NT2/D1 (cell line): Measurements from ENCODE around the gene FANCG.

Source experiments
- DNase-seq: peaks from one replicate; pipeline ENCODE4 v3.0.0-alpha.2; 2011; ENCODE audit warnings: low read depth, low spot score
- H3K27me3 ChIP-seq: 2 replicates; pipeline ENCODE4 v1.6.0; 2011; ENCODE audit warnings: mild to moderate bottlenecking; ENCODE audit not compliant: insufficient read length, insufficient read depth
- H3K36me3 ChIP-seq: 2 replicates; pipeline ENCODE4 v1.6.1; 2011; ENCODE audit warnings: mild to moderate bottlenecking, low read length, mixed read lengths; ENCODE audit not compliant: insufficient read depth, insufficient read length
- H3K4me1 ChIP-seq: 2 replicates; pipeline ENCODE4 v1.5.1; 2011; ENCODE audit not compliant: insufficient read depth, insufficient read length
- H3K4me3 ChIP-seq: 2 replicates; pipeline ENCODE4 v1.5.1; 2011; ENCODE audit warnings: low read depth; ENCODE audit not compliant: insufficient read length
- H3K9ac ChIP-seq: 2 replicates; pipeline ENCODE4 v1.6.0; 2011; ENCODE audit warnings: low read depth; ENCODE audit not compliant: insufficient read length
- H3K9me3 ChIP-seq: 2 replicates; pipeline ENCODE4 v1.5.1; 2011; ENCODE audit warnings: mild to moderate bottlenecking, low read length; ENCODE audit not compliant: insufficient read depth
- SUZ12 ChIP-seq: IDR thresholded peaks from 2 replicates; pipeline ENCODE4 v1.6.1; 2011; ENCODE audit not compliant: insufficient read length, insufficient read depth; ENCODE audit errors: extremely low read depth
- YY1 ChIP-seq: IDR thresholded peaks from 2 replicates; pipeline ENCODE4 v1.6.1; 2011; ENCODE audit not compliant: insufficient read length, insufficient read depth
- ZNF274 ChIP-seq: IDR thresholded peaks from 2 replicates; pipeline ENCODE4 v1.6.1; 2011; ENCODE audit warnings: mild to moderate bottlenecking, low read depth, low read length

The FANCG gene

DNA sequence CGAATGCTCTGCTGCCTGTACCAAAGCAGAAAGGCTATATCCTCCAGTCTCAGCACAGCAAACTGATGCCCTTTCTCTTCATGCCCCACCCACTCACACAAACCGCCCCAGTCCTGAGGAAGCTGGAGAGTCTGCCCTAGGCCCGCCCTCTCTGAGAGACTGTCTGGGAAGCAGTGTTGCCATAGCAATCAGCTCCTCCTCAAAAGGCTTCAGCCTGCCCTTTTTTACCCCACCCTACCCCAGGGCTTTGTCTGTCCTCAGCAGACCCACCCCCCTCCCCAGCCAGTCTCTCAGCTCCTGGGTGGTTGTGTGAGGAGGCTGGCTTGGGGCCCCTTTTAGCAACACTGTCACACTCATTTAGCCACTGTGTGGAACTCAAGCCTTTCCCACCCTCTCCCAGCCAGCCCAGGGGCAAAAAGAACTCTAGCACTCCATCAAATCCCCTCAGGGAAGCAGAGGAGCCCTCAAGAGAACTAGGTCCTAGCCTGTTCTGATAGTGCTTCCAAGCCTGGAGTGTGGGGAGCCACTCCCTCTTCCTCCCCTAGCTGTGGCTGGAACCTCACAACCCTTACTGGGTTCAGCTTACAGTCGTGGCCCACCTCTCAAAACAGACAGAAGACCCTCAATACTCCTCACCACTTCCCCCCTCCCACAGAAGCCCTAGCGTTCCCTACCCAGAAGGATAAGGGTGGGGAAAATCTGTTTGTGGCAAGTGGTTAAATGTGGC, 34.5 kb upstream of the FANCG start:
- Histone ChIP-seq H3K4me3 (peak overlapping the region; percentile 85), H3K36me3 (no peaks in the 10 kb centered on the region), H3K27me3 (no peaks in the 10 kb centered on the region), H3K9ac (peak overlapping the region; percentile 81), H3K4me1 (peaks cover 22% of the 10 kb centered on the region), H3K9me3 (no peaks in the 10 kb centered on the region)
- DNase-seq = peak; percentile 94
- TF ChIP-seq SUZ12 (no peak), ZNF274 (no peak), YY1 (no peak)

DNA sequence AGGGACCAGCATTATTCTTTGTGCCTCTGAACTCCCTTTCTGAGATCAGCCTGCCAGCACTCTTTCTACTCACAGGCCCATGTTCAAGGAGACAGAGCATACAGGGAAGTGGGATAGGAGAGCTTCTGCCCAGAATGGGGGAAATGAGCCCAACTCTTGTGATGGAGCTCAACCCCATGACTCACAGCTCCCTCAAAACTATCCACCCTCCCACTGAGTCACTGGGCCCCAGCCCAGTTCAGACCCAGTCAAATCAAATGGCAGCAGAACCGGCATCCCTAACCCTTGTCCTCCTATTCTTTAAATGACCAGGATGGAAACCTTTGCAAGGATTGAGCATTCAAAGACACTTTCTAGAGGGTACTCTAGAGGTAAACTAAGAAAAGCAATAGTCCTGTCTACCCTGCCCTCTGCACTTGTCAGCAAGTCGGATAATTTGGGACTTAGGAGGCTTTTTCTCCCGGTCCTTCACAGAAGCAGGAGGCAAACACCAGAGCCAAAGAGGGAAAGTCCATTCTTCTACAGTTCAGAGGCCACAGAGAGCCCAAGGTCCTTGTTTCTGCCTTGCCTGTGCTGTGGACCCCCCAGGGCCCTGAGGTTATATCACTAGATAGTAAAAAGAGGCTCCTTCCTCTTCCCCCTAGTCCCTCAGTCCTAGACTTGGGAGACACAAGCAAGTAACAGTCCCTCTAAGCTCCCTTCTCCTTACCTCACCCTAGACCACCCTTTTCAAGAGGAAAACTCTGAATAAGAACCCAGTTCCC, 32.7 kb upstream of the FANCG start:
- DNase-seq = no peak
- no peaks in the 10 kb centered on the region for H3K9me3 ChIP-seq
- no peak overlapping the region for H3K4me3 ChIP-seq
- H3K36me3 ChIP-seq = peaks cover 14% of the 10 kb centered on the region
- peaks cover 22% of the 10 kb centered on the region for H3K4me1 ChIP-seq
- no peaks in the 10 kb centered on the region for H3K27me3 ChIP-seq
- peak overlapping the region; percentile 36 for H3K9ac ChIP-seq
- no peak for TF ChIP-seq ZNF274
- no peak for TF ChIP-seq YY1
- no peak for TF ChIP-seq SUZ12

DNA sequence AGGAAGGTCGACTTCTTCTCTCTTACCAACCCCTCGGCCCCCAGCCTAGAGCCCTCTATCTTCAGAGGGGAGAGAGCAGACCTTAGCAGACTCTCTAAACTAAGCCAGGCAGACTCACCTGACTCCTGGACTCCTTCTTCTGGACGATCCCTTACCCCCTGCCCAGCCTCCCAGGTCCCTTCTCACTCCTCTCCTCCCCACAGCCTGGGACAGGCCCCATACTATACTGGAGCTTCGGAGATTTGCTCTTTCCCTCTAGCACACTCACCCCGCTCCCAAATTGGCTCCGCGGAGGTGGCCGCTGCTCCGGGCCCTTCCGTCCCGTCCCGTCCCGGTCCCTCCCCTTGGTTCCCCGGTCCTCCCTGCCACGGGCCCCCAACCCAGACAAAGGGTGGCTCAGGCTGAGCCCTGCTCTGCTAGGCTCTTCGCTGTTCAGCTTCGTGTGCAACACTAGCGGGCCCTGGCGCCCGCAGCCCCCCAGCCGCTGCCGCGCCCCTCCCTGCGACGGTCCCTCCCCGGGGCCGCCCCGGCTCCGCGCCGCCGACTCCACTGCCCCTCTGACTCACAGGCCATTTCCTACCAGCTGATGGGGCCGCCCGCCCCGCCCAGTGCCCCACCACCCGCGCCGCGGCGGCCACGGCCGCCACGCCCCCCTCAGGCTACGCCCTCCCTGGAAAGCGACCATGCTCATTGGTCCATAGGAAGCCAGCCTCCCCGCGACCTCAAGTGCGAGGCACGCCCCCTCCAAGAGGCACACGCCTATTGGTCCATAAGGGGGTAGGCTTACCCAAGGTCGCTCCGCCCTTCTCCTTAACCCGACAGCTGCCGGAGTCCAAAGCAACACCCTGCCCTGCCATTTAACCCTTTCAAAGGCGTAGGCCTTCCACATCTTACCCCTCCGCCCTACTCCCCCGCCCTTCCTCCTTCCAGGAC, 31.5 kb upstream of the FANCG start:
- Histone ChIP-seq H3K9ac (peak overlapping the region; percentile 83), H3K36me3 (peaks cover 25% of the 10 kb centered on the region), H3K9me3 (no peaks in the 10 kb centered on the region), H3K27me3 (no peaks in the 10 kb centered on the region), H3K4me3 (peak overlapping the region; percentile 78), H3K4me1 (peaks cover 17% of the 10 kb centered on the region)
- TF ChIP-seq SUZ12 (no peak), YY1 (peak; percentile 5), ZNF274 (no peak)
- DNase-seq = peak; percentile 99

DNA sequence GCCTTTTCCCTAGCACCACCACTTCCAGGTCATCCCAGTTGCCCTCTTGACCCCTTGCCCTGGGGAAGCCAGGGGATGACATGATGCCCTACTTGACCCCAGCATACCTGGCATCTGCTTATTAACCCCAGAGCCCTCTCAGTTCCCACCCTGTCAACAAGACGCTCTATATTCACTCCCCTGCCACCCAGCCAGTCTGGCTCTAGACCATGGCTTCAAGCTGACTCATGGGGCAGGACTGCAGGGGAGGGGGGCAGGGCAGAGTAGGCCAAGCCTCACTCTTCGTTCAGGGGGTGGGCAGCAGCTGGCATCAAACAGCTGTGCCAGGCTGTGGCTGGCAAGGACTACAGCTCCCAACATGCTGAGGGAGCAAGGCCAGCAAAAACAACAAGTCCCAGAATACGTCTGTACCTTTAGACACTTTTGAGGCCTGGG, 30.6 kb upstream of the FANCG start:
- peak overlapping the region; percentile 78 for H3K4me3 ChIP-seq
- peak overlapping the region; percentile 83 for H3K9ac ChIP-seq
- no peak for DNase-seq
- peaks cover 35% of the 10 kb centered on the region for H3K36me3 ChIP-seq
- peaks cover 17% of the 10 kb centered on the region for H3K4me1 ChIP-seq
- no peak for TF ChIP-seq ZNF274
- H3K9me3 ChIP-seq = no peaks in the 10 kb centered on the region
- no peaks in the 10 kb centered on the region for H3K27me3 ChIP-seq

DNA sequence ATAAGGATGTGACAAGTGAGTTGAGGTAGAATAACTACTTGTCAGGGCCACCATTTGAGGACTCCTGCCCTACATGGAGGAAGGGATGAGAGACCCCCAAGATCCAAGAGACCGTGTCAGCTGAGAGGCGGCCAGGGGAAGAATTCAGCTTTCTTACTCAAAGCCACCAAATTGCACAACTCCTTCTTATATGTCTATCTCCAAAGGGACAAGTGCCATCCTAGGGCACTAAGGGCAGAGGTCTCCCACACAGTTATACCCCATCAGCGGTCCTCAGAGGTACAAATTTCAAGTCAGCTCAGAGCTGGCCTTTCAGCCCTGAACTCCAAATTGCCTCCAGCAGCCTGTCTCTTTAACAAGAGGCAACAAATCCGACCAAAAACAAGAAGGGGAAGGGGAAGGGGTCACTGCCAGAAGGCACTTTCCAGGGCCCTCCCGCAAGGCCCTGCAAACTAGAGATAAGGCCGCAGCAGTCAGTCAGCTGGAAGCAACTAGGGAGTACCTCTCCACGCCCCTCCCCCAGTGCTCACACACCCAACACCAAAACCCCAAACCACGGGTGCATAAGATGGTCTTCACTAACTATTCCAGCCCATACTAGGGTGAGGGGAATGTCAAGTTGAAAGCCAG, 29.3 kb upstream of the FANCG start:
- Histone ChIP-seq H3K27me3 (no peaks in the 10 kb centered on the region), H3K4me1 (peaks cover 20% of the 10 kb centered on the region), H3K4me3 (no peak overlapping the region), H3K9ac (no peak overlapping the region), H3K36me3 (peaks cover 47% of the 10 kb centered on the region), H3K9me3 (no peaks in the 10 kb centered on the region)
- no peak for DNase-seq
- TF ChIP-seq YY1 (no peak), ZNF274 (no peak), SUZ12 (no peak)

DNA sequence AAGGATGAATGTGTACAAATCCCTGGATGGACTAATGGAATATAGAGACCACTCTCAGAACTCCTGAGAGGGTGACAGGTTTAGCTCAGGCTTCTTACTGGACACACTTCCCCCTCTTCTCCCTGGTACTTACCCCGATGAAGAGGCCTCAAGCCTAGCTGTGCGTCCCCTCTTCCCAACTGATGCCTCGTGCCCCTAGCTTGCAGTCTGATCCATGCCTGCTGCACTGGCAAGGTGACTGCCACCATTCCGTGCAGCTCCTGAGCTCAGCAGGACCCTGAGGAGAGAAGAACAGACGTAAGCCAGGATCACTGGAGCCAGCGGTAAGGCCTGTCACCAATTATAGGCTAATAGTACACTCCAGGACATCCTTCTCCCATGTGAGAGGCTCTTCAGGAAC, 28.7 kb upstream of the FANCG start:
- no peaks in the 10 kb centered on the region for H3K9me3 ChIP-seq
- H3K4me1 ChIP-seq = peaks cover 23% of the 10 kb centered on the region
- H3K36me3 ChIP-seq = peaks cover 47% of the 10 kb centered on the region
- H3K27me3 ChIP-seq = no peaks in the 10 kb centered on the region
- no peak overlapping the region for H3K4me3 ChIP-seq
- DNase-seq = no peak
- TF ChIP-seq YY1 = no peak
- TF ChIP-seq ZNF274 = no peak
- TF ChIP-seq SUZ12 = no peak
- H3K9ac ChIP-seq = no peak overlapping the region
